ENCODE data around the gene MSI2. TPM values are rescaled to one million over a fixed set of nuclear protein-coding genes. Genes with fewer than 3 reads are reported as not detected.

The MSI2 gene
- total RNA-seq, 1 donor from 2014 or later = 60.6 TPM

DNA sequence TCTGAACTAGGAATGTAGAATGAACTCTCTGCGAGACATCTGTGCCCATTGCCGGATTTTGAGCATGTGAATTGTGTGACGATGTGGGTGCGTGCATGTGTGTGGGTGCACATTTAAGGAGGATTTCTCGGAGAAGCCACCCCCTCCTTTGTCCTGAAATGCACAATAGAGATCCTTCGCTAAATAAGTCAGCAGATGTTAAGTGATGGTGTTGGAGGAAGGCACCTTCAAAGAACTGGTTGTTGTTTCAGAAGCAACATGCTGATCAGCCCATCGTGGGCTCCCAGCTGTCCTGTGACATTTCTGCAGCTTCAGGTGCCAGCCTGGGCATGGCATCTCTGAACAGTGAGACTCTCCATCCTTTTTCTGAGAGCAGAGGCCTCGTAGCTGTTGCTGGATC is 194.9 kb downstream of the MSI2 start:
- Mint-ChIP-seq H3K4me1 (ENCODE audit: unreplicated experiment) (peaks cover 19% of the 10 kb centered on the region), H3K27ac (ENCODE audit: unreplicated experiment) (no peak overlapping the region), H3K9me3 (ENCODE audit: unreplicated experiment) (no peaks in the 10 kb centered on the region), H3K27me3 (ENCODE audit: unreplicated experiment) (peaks cover 4% of the 10 kb centered on the region), H3K4me3 (ENCODE audit: unreplicated experiment) (no peak overlapping the region), H3K36me3 (ENCODE audit: low read depth, unreplicated experiment) (peaks cover 4% of the 10 kb centered on the region)
- TF ChIP-seq, protein P1, sequence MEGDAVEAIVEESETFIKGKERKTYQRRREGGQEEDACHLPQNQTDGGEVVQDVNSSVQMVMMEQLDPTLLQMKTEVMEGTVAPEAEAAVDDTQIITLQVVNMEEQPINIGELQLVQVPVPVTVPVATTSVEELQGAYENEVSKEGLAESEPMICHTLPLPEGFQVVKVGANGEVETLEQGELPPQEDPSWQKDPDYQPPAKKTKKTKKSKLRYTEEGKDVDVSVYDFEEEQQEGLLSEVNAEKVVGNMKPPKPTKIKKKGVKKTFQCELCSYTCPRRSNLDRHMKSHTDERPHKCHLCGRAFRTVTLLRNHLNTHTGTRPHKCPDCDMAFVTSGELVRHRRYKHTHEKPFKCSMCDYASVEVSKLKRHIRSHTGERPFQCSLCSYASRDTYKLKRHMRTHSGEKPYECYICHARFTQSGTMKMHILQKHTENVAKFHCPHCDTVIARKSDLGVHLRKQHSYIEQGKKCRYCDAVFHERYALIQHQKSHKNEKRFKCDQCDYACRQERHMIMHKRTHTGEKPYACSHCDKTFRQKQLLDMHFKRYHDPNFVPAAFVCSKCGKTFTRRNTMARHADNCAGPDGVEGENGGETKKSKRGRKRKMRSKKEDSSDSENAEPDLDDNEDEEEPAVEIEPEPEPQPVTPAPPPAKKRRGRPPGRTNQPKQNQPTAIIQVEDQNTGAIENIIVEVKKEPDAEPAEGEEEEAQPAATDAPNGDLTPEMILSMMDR (IDR thresholded peaks at IDR 0.05; ENCODE audit: unreplicated experiment) = no peak
- no peak for DNase-seq (ENCODE audit: low spot score)

DNA sequence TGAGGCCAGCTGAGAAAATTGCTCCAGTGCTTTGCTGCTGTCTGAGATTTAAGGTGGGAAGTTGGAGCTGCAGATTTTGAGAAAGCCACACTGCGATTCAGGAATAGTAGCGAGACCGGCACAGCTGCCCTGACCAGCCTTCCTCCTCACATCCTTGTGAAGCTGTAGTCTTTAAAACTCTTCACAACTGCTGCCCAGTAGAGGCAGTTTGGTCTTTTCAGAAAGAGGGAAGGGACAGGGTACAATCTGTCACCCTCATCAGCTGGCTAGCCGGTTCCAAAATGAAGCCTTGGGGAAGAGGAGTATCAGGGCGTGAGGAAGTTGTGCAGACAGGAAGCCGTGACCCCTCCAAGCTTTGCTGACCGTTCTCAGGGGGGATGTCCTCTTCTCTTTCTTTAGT is 195.3 kb downstream of the MSI2 start:
- Mint-ChIP-seq H3K4me3 (ENCODE audit: unreplicated experiment) (no peak overlapping the region), H3K27ac (ENCODE audit: unreplicated experiment) (no peak overlapping the region), H3K4me1 (ENCODE audit: unreplicated experiment) (peaks cover 20% of the 10 kb centered on the region), H3K36me3 (ENCODE audit: low read depth, unreplicated experiment) (peaks cover 6% of the 10 kb centered on the region), H3K27me3 (ENCODE audit: unreplicated experiment) (peaks cover 3% of the 10 kb centered on the region), H3K9me3 (ENCODE audit: unreplicated experiment) (no peaks in the 10 kb centered on the region)
- DNase-seq (ENCODE audit: low spot score) = no peak
- TF ChIP-seq, protein P1 (IDR thresholded peaks at IDR 0.05; ENCODE audit: unreplicated experiment) = no peak

DNA sequence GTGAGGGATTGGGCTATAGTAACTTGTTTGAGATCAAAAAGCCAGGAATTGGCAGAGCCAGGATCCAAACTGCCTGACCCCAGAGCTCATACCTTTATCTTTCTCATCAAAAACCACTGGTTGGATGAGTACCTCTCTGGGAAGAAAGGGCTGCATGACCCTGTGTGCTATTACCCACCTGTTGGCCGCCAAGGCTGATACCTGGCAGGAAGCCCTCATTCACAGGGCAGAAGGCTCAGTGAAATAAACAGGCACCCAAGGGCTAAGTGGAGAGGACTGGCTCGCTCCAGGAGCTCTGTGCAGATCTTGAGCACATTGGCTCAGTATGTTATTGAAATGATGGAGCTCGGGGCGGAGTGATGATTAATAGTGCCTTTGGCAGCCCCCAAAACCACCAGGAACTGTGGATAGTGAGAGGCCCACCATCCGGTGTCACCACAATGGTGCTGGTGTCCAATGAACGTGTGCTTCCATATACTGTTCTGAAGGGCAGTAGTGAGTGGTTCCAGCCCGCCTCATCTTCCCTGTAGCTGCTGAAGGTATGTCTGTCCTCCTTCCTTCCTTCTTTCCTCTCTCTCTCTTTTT is 197.6 kb downstream of the MSI2 start:
- H3K36me3 Mint-ChIP-seq (ENCODE audit: low read depth, unreplicated experiment) = peaks cover 8% of the 10 kb centered on the region
- TF ChIP-seq, protein P1 (IDR thresholded peaks at IDR 0.05; ENCODE audit: unreplicated experiment) = no peak
- no peak overlapping the region for H3K4me3 Mint-ChIP-seq (ENCODE audit: unreplicated experiment)
- H3K27ac Mint-ChIP-seq (ENCODE audit: unreplicated experiment) = no peak overlapping the region
- peaks cover 1% of the 10 kb centered on the region for H3K27me3 Mint-ChIP-seq (ENCODE audit: unreplicated experiment)
- peaks cover 22% of the 10 kb centered on the region for H3K4me1 Mint-ChIP-seq (ENCODE audit: unreplicated experiment)
- no peaks in the 10 kb centered on the region for H3K9me3 Mint-ChIP-seq (ENCODE audit: unreplicated experiment)
- no peak for DNase-seq (ENCODE audit: low spot score)

DNA sequence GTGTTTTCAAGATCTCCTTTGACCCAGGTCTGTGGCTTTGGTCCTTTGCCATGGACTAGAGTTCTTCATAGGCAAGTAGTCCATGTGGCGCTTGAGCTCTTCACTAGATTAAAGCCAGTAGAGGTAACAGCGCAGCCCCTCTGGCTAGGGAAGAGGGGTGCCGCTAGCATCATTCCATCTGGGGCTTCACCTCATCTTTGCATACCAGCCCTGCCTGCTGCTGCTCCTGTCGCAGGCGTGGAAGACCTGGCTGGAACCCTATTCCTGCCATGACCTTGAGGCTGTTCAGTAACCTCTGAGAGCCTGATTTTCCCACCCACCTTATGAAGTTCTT is 198.4 kb downstream of the MSI2 start:
- DNase-seq (ENCODE audit: low spot score) = no peak
- Mint-ChIP-seq H3K36me3 (ENCODE audit: low read depth, unreplicated experiment) (peaks cover 8% of the 10 kb centered on the region), H3K9me3 (ENCODE audit: unreplicated experiment) (no peaks in the 10 kb centered on the region), H3K4me1 (ENCODE audit: unreplicated experiment) (peaks cover 22% of the 10 kb centered on the region), H3K4me3 (ENCODE audit: unreplicated experiment) (no peak overlapping the region), H3K27ac (ENCODE audit: unreplicated experiment) (no peak overlapping the region), H3K27me3 (ENCODE audit: unreplicated experiment) (peaks cover 1% of the 10 kb centered on the region)
- TF ChIP-seq, protein P1 (IDR thresholded peaks at IDR 0.05; ENCODE audit: unreplicated experiment) = no peak

DNA sequence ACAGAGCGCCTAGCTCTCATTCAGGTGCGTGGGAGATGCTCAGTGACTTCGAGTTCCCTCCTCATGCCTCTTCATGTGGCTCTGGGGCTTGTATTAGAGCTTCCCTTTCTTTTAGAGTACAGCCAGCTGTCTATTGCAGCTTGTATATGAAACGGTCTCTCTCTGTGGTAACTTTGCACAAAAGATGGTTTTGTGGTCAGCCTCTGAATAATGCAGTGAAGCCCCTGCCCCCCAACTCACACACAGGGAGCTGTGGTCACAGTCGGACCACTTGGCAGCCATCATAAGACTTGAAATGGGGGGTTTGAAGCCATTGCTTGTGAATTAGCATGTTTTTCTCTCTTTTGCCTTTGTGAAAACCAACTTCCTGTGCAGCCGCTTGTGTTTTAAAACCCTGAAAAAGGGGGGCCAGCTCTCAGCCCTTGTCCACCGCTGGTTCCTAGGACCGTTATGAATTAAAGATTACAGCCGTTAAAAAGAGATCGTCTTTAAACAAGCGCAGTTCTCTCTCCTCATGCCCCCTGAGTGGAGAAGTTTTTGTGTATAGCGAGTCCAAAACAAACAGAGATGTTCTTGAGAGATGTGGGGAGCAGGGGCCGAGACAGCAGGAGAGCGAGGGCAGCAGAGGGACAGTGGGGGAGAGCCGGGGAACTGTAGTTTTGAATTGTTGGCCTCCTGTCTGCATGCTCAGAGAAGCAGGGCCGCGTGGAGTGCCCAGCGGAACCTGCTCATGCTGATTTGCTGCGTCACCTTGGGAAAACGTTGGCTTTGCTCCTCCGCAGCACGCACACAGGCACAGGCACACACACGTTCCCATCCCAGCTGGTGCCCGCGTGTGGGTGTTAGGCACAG is 199.0 kb downstream of the MSI2 start:
- Mint-ChIP-seq H3K4me3 (ENCODE audit: unreplicated experiment) (no peak overlapping the region), H3K27me3 (ENCODE audit: unreplicated experiment) (peaks cover 2% of the 10 kb centered on the region), H3K9me3 (ENCODE audit: unreplicated experiment) (no peaks in the 10 kb centered on the region), H3K4me1 (ENCODE audit: unreplicated experiment) (peaks cover 25% of the 10 kb centered on the region), H3K36me3 (ENCODE audit: low read depth, unreplicated experiment) (peaks cover 8% of the 10 kb centered on the region), H3K27ac (ENCODE audit: unreplicated experiment) (peak overlapping the region; percentile 49)
- DNase-seq (ENCODE audit: low spot score) = no peak
- TF ChIP-seq, protein P1 (IDR thresholded peaks at IDR 0.05; ENCODE audit: unreplicated experiment) = no peak

All from endothelial cell (in vitro differentiated cells).